B cell (primary cell): ENCODE results near the gene NLGN1.

Experiments
- CTCF ChIP-seq: fragments of 200-600 bp; IDR thresholded peaks from one replicate; pipeline ENCODE4 v1.8.0; 2022; ENCODE audit warnings: antibody characterized with exemption, mild to moderate bottlenecking
- EZH2 ChIP-seq: IDR thresholded peaks from 2 replicates; pipeline ENCODE4 v1.6.1; 2012; ENCODE audit warnings: borderline replicate concordance, low read depth, mild to moderate bottlenecking, moderate library complexity, low read length; ENCODE audit not compliant: insufficient read depth, poor library complexity, severe bottlenecking

- TF ChIP-seq CTCF (no peak), EZH2 (no peak)
Measured at GRCh38 chr3:173395412-173396181, 1.9 kb upstream of the NLGN1 start.
